HS-5 (cell line): ENCODE measurements around the gene UFSP1.

ENCODE experiments used
- DNase-seq: peaks from one replicate; pipeline ENCODE4 v3.0.0-alpha.2; 2012; ENCODE audit warnings: low read depth

Gene UFSP1

GRCh38 chr7:100895701-100895955, 6.1 kb upstream of the UFSP1 start, which contains the start of gene ACHE:
TSS of gene ACHE (minus strand) at chr7:100895888. CDS start at chr7:100894232, 1,656 bp downstream.
- no peak for DNase-seq

- DNase-seq, result no peak
These were observed 5.6 kb upstream of the UFSP1 start for GRCh38 chr7:100894860-100895700.

- DNase-seq, result no peak
These were observed 4.6 kb upstream of the UFSP1 start for GRCh38 chr7:100893910-100894721.

GRCh38 chr7:100893318-100893895, 3.9 kb upstream of the UFSP1 start:
- DNase-seq, result no peak

- no peak for DNase-seq
These were observed 3.1 kb upstream of the UFSP1 start for GRCh38 chr7:100892364-100893317.

GRCh38 chr7:100891568-100892247, 2.2 kb upstream of the UFSP1 start:
- DNase-seq, result no peak

GRCh38 chr7:100890653-100891567, 1.4 kb upstream of the UFSP1 start:
- DNase-seq, result no peak

- DNase-seq, result no peak
These were observed 1.1 kb downstream of the UFSP1 start for GRCh38 chr7:100888291-100888987.

GRCh38 chr7:100887516-100888290, 1.8 kb downstream of the UFSP1 start:
- no peak for DNase-seq

GRCh38 chr7:100886936-100887515, 2.5 kb downstream of the UFSP1 start:
- DNase-seq, result no peak

GRCh38 chr7:100886142-100886935, 3.2 kb downstream of the UFSP1 start:
- DNase-seq, result no peak

GRCh38 chr7:100885440-100886141, 3.9 kb downstream of the UFSP1 start:
- DNase-seq, result no peak

GRCh38 chr7:100884736-100885439, 4.6 kb downstream of the UFSP1 start:
- no peak for DNase-seq

GRCh38 chr7:100882785-100883526, 6.6 kb downstream of the UFSP1 start:
- DNase-seq, result no peak

- no peak for DNase-seq
These were observed 7.3 kb downstream of the UFSP1 start for GRCh38 chr7:100882201-100882600.

GRCh38 chr7:100881136-100881535, 8.4 kb downstream of the UFSP1 start:
- DNase-seq, result no peak
